Erythroblast (primary cell): ENCODE results near the gene LAMP1.
"Not testable (repeated sequence)": the region's sequence is repeated elsewhere in the genome, so short reads cannot be mapped to it uniquely, and the experiment has no call there.

ENCODE experiments used
- GATA1 ChIP-seq: IDR thresholded peaks from 2 replicates; pipeline ENCODE4 v1.6.1; 2011; ENCODE audit warnings: low read depth, mild to moderate bottlenecking, control low read depth, low read length, moderate library complexity
- POLR2A ChIP-seq: IDR thresholded peaks from 2 replicates; pipeline ENCODE4 v1.6.1; 2011; ENCODE audit warnings: mild to moderate bottlenecking, low read length

DNA sequence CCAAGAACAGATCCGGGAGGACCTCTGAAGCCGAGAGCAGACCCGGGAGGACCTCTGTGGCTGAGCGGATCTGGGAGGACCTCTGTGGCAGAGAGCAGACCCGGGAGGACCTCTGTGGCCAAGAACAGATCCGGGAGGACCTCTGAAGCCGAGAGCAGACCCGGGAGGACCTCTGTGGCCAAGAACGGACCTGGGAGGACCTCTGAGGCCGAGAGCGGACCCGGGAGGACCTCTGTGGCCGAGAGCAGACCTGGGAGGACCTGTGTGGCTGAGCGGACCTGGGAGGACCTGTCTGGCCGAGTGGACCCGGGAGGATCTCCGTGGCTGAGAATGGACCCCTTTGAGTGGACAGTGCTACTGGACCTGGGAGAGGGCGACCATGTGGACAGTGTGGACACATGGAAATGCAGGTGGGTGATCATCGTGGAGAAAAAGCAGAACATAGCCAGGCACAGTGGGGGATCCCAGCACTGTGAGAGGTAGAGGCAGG lies 50.7 kb downstream of the LAMP1 start:
- not testable (repeated sequence) for TF ChIP-seq POLR2A, GATA1
